ENCODE results near the gene PGA5.
"Not testable (repeated sequence)": the region's sequence is repeated elsewhere in the genome, so short reads cannot be mapped to it uniquely, and the experiment has no call there.

DNA sequence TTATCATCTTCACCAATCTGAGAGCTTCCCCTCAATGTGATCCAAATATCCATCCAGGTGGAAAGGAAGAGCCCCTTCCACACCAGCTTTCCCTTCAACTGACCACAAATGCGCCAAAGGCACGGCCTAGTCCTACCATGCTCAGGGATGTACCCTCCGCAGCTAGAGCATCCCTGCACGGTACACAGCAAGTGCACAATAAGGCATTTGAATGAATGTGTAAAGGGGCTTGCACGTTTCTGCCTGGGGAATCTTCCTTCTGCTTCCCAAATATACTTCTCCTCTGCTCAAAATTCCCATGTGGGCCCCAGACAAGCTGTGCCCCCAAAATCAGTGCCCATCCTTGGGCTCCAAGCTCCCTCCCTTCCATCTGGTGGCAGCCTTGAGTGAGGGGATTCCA lies 22.0 kb upstream of the PGA5 start:
- TF ChIP-seq CTCF, POLR2A (IDR thresholded peaks at IDR 0.05): not testable (repeated sequence)

Measured in stomach (tissue), 4 donors.